Fibroblast of gingiva (primary cell): ENCODE measurements around the gene KLHL14.
"Not testable (repeated sequence)": the region's sequence is repeated elsewhere in the genome, so short reads cannot be mapped to it uniquely, and the experiment has no call there.

ENCODE experiments used
- DNase-seq: peaks from one replicate; pipeline ENCODE4 v3.0.0-alpha.2; 2011; ENCODE audit warnings: low read depth

Gene KLHL14

GRCh38 chr18:32772581-32773381 lies at the start of gene KLHL14:
TSS of gene KLHL14 (minus strand) at chr18:32773023. CDS start at chr18:32770591, 2,432 bp downstream.
- DNase-seq = no peak

- DNase-seq = no peak
These were observed 49.4 kb upstream of the KLHL14 start for GRCh38 chr18:32822197-32822596.

- no peak for DNase-seq
These were observed 43.1 kb upstream of the KLHL14 start for GRCh38 chr18:32815881-32816280.

GRCh38 chr18:32812342-32812741 lies 39.5 kb upstream of the KLHL14 start:
- no peak for DNase-seq

GRCh38 chr18:32810314-32810713 lies 37.5 kb upstream of the KLHL14 start:
- DNase-seq = no peak

- no peak for DNase-seq
These were observed 32.5 kb upstream of the KLHL14 start for GRCh38 chr18:32805354-32805753.

- DNase-seq = no peak
These were observed 31.5 kb upstream of the KLHL14 start for GRCh38 chr18:32804134-32804888.

- no peak for DNase-seq
These were observed 30.7 kb upstream of the KLHL14 start for GRCh38 chr18:32803568-32803967.

GRCh38 chr18:32802591-32803451 lies 30.0 kb upstream of the KLHL14 start:
- no peak for DNase-seq

GRCh38 chr18:32801228-32801627 lies 28.4 kb upstream of the KLHL14 start:
- DNase-seq = no peak

- DNase-seq = no peak
These were observed 25.6 kb upstream of the KLHL14 start for GRCh38 chr18:32798209-32798960.

- DNase-seq = not testable (repeated sequence)
These were observed 21.8 kb upstream of the KLHL14 start for GRCh38 chr18:32794667-32795066.

- no peak for DNase-seq
These were observed 6.2 kb upstream of the KLHL14 start for GRCh38 chr18:32779010-32779409.

- no peak for DNase-seq
These were observed 4.2 kb upstream of the KLHL14 start for GRCh38 chr18:32777049-32777448.

- no peak for DNase-seq
These were observed 3.7 kb upstream of the KLHL14 start for GRCh38 chr18:32776561-32776960.

GRCh38 chr18:32775628-32776027 lies 2.8 kb upstream of the KLHL14 start:
- no peak for DNase-seq

- DNase-seq = no peak
These were observed 524 bp upstream of the KLHL14 start for GRCh38 chr18:32773382-32773712.

- DNase-seq = no peak
These were observed 797 bp downstream of the KLHL14 start for GRCh38 chr18:32771871-32772580.

- DNase-seq = no peak
These were observed 1.6 kb downstream of the KLHL14 start for GRCh38 chr18:32771169-32771751.

GRCh38 chr18:32770666-32771168 lies 2.1 kb downstream of the KLHL14 start:
- DNase-seq = no peak
